SK-N-MC (cell line): ENCODE data around the gene USP7.

ENCODE experiments used
- EZH2 ChIP-seq: fragments of 200-600 bp; sonication (generic); IDR thresholded peaks from one replicate; pipeline ENCODE4 v1.6.1; 2017; ENCODE audit warnings: antibody characterized with exemption
- POLR2AphosphoS5 ChIP-seq: IDR thresholded peaks from 2 replicates; pipeline ENCODE4 v1.6.1; 2012; ENCODE audit warnings: mild to moderate bottlenecking, low read depth, low read length, borderline replicate concordance

DNA sequence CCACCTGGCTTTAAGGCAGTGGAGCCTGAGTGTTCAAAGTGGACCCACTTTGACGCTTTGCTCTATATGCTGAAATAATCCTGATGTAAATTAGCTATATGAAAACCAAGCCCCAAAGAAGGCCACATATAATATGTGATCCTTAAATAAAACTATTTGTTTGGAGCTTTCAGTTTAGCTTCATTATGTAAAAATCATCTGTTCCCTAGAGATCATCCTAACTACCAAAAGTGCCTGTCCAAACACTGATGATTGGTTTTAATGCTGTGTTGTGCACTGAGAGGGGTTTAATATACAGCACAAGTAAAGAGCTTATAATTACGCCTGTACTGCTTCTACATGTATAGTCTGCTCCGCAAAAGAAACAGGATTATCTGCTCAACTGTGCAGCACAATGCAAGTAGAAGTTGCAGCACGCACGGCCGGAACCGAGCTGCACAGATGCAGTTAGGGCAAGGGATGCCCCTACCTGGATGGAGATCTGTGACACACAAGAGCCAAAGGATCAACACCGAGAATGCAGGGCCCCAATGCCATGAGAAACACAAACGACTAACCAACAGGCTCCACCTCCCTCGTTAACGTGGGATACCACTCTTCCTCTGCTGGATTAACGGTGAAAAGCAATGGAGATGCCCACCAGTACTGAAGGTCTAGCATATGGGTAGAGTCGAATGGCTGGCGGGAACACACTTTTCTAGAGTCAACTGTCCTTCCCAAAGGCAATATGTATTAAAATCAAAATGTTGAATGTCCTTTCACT, 20.5 kb downstream of the USP7 start:
- TF ChIP-seq EZH2 (no peak), POLR2AphosphoS5 (no peak)
